ENCODE measurements around the gene NIPBL.

DNA sequence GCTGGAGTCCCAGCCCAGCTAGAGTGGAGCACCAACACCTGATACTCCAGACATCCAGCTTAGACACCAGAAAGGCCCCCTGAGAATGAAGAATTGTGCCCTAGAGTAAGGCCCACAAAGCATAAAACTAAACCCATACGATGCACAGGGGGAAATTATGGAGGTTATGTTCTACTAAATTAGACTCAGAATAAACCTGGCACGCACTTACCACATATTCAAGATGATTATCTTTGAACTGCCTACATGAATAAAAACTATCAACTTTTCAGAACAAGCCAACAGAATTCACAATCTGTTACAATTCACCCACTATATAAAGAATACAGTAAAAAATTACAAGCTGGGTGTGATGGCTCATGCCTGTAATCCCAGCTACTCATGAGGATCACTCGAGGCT is 204.1 kb downstream of the NIPBL start:
- TF ChIP-seq, protein P1, sequence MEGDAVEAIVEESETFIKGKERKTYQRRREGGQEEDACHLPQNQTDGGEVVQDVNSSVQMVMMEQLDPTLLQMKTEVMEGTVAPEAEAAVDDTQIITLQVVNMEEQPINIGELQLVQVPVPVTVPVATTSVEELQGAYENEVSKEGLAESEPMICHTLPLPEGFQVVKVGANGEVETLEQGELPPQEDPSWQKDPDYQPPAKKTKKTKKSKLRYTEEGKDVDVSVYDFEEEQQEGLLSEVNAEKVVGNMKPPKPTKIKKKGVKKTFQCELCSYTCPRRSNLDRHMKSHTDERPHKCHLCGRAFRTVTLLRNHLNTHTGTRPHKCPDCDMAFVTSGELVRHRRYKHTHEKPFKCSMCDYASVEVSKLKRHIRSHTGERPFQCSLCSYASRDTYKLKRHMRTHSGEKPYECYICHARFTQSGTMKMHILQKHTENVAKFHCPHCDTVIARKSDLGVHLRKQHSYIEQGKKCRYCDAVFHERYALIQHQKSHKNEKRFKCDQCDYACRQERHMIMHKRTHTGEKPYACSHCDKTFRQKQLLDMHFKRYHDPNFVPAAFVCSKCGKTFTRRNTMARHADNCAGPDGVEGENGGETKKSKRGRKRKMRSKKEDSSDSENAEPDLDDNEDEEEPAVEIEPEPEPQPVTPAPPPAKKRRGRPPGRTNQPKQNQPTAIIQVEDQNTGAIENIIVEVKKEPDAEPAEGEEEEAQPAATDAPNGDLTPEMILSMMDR (IDR thresholded peaks at IDR 0.05): no peak
- TF ChIP-seq EP300 (IDR thresholded peaks at IDR 0.05; ENCODE audit: low read depth): no peak

Measured in transverse colon (tissue), 3 donors.